ENCODE data around the gene RXFP2. TPM values are rescaled to one million over a fixed set of nuclear protein-coding genes. Genes with fewer than 3 reads are reported as not detected.

RXFP2 gene
- total RNA-seq, 1 donor from 2014 or later: not detected

- no peak overlapping the region for H3K4me2 ChIP-seq
- H3K27ac ChIP-seq: no peak overlapping the region
- H3K9ac ChIP-seq: no peak overlapping the region
- no peaks in the 10 kb centered on the region for H3K9me3 Mint-ChIP-seq
- H3K36me3 Mint-ChIP-seq: no peaks in the 10 kb centered on the region
- H3F3A ChIP-seq (ENCODE audit: low read depth): peaks cover 7% of the 10 kb centered on the region
- DNase-seq (ENCODE audit: low spot score): no peak
- no peaks in the 10 kb centered on the region for H3K36me3 ChIP-seq
- H3K27me3 Mint-ChIP-seq (ENCODE audit: insufficient read depth, low read depth): peaks cover 34% of the 10 kb centered on the region
- no peak overlapping the region for H2AFZ ChIP-seq (replicated peaks)
- H3K9me3 ChIP-seq (ENCODE audit: low read depth): no peaks in the 10 kb centered on the region
- peaks cover 4% of the 10 kb centered on the region for H3K4me1 ChIP-seq
- peaks cover 5% of the 10 kb centered on the region for H3K4me1 Mint-ChIP-seq
- H3K4me3 Mint-ChIP-seq: peak overlapping the region; percentile 4
- no peaks in the 10 kb centered on the region for H3K79me2 ChIP-seq (ENCODE audit: low read depth)
- no peak overlapping the region for H3K27ac Mint-ChIP-seq
- TF ChIP-seq CTCF (IDR thresholded peaks at IDR 0.05) (no peak), EZH2phosphoT487 (IDR thresholded peaks at IDR 0.05) (no peak), EZH2 (IDR thresholded peaks at IDR 0.05) (no peak)
- H3K4me3 ChIP-seq: no peak overlapping the region
- peaks cover 70% of the 10 kb centered on the region for H3K27me3 ChIP-seq
- H4K20me1 ChIP-seq (ENCODE audit: low read depth): peaks cover 8% of the 10 kb centered on the region
These were observed 109.3 kb downstream of the RXFP2 start for GRCh38 chr13:31848621-31849020.

GRCh38 chr13:31849206-31849605, 109.9 kb downstream of the RXFP2 start:
- Histone ChIP-seq H3K9me3 (ENCODE audit: low read depth) (no peaks in the 10 kb centered on the region), H3K4me2 (no peak overlapping the region), H2AFZ (replicated peaks) (no peak overlapping the region), H3K4me3 (no peak overlapping the region), H3K79me2 (ENCODE audit: low read depth) (no peaks in the 10 kb centered on the region), H3F3A (ENCODE audit: low read depth) (peaks cover 7% of the 10 kb centered on the region), H3K9ac (no peak overlapping the region), H3K27me3 (peaks cover 64% of the 10 kb centered on the region), H3K27ac (no peak overlapping the region), H3K4me1 (peaks cover 4% of the 10 kb centered on the region), H3K36me3 (no peaks in the 10 kb centered on the region), H4K20me1 (ENCODE audit: low read depth) (peaks cover 8% of the 10 kb centered on the region)
- no peak for TF ChIP-seq CTCF (IDR thresholded peaks at IDR 0.05)
- no peak for TF ChIP-seq EZH2phosphoT487 (IDR thresholded peaks at IDR 0.05)
- TF ChIP-seq EZH2 (IDR thresholded peaks at IDR 0.05): no peak
- no peaks in the 10 kb centered on the region for H3K9me3 Mint-ChIP-seq
- peaks cover 31% of the 10 kb centered on the region for H3K27me3 Mint-ChIP-seq (ENCODE audit: insufficient read depth, low read depth)
- H3K4me1 Mint-ChIP-seq: peaks cover 5% of the 10 kb centered on the region
- H3K4me3 Mint-ChIP-seq: no peak overlapping the region
- DNase-seq (ENCODE audit: low spot score): no peak
- no peaks in the 10 kb centered on the region for H3K36me3 Mint-ChIP-seq
- no peak overlapping the region for H3K27ac Mint-ChIP-seq

- no peaks in the 10 kb centered on the region for H3K36me3 ChIP-seq
- H3K27ac ChIP-seq: no peak overlapping the region
- H2AFZ ChIP-seq (replicated peaks): no peak overlapping the region
- no peak overlapping the region for H3K9ac ChIP-seq
- H3K4me1 Mint-ChIP-seq: peaks cover 5% of the 10 kb centered on the region
- no peaks in the 10 kb centered on the region for H3K36me3 Mint-ChIP-seq
- H4K20me1 ChIP-seq (ENCODE audit: low read depth): peaks cover 8% of the 10 kb centered on the region
- no peak for DNase-seq (ENCODE audit: low spot score)
- H3K9me3 ChIP-seq (ENCODE audit: low read depth): no peaks in the 10 kb centered on the region
- H3K27me3 Mint-ChIP-seq (ENCODE audit: insufficient read depth, low read depth): peaks cover 26% of the 10 kb centered on the region
- peaks cover 7% of the 10 kb centered on the region for H3F3A ChIP-seq (ENCODE audit: low read depth)
- H3K27me3 ChIP-seq: peaks cover 55% of the 10 kb centered on the region
- no peaks in the 10 kb centered on the region for H3K9me3 Mint-ChIP-seq
- no peak overlapping the region for H3K4me3 Mint-ChIP-seq
- H3K4me1 ChIP-seq: peaks cover 4% of the 10 kb centered on the region
- H3K27ac Mint-ChIP-seq: no peak overlapping the region
- no peak overlapping the region for H3K4me3 ChIP-seq
- no peak overlapping the region for H3K4me2 ChIP-seq
- no peak for TF ChIP-seq EZH2 (IDR thresholded peaks at IDR 0.05)
- no peak for TF ChIP-seq EZH2phosphoT487 (IDR thresholded peaks at IDR 0.05)
- TF ChIP-seq CTCF (IDR thresholded peaks at IDR 0.05): no peak
- H3K79me2 ChIP-seq (ENCODE audit: low read depth): no peaks in the 10 kb centered on the region
These were observed 110.8 kb downstream of the RXFP2 start for GRCh38 chr13:31850041-31850555.
